ENCODE results near the gene HDAC4.

Gene HDAC4

GRCh38 chr2:239192456-239192855 is 208.4 kb downstream of the HDAC4 start:
- H3K27ac ChIP-seq (ENCODE audit: insufficient read depth, low read depth, low read length, poor library complexity, severe bottlenecking) = no peak overlapping the region
- no peaks in the 10 kb centered on the region for H3K27me3 ChIP-seq (ENCODE audit: control insufficient read depth, insufficient read depth, low read length, poor library complexity, severe bottlenecking)
- H3K4me1 ChIP-seq (ENCODE audit: control insufficient read depth, insufficient read depth, low read length) = peaks cover 11% of the 10 kb centered on the region
- no peaks in the 10 kb centered on the region for H3K9me3 ChIP-seq (ENCODE audit: control insufficient read depth, low read length)
- H3K36me3 ChIP-seq (ENCODE audit: control insufficient read depth, insufficient read depth, low read length) = peaks cover 16% of the 10 kb centered on the region
- H3K4me3 ChIP-seq (ENCODE audit: insufficient read depth, low read depth, low read length) = no peak overlapping the region
- 82 to 84% methylated on average over 17 of the region's 17 CpGs for WGBS, 2 experiments

GRCh38 chr2:239190921-239191885 is 209.6 kb downstream of the HDAC4 start:
- H3K9me3 ChIP-seq (ENCODE audit: control insufficient read depth, low read length) = no peaks in the 10 kb centered on the region
- H3K4me3 ChIP-seq (ENCODE audit: insufficient read depth, low read depth, low read length) = no peak overlapping the region
- peaks cover 16% of the 10 kb centered on the region for H3K36me3 ChIP-seq (ENCODE audit: control insufficient read depth, insufficient read depth, low read length)
- H3K4me1 ChIP-seq (ENCODE audit: control insufficient read depth, insufficient read depth, low read length) = peaks cover 11% of the 10 kb centered on the region
- WGBS, 2 experiments = 94 to 96% methylated on average over 15 of the region's 15 CpGs
- no peaks in the 10 kb centered on the region for H3K27me3 ChIP-seq (ENCODE audit: control insufficient read depth, insufficient read depth, low read length, poor library complexity, severe bottlenecking)
- no peak overlapping the region for H3K27ac ChIP-seq (ENCODE audit: insufficient read depth, low read depth, low read length, poor library complexity, severe bottlenecking)

- 94 to 95% methylated on average over 22 of the region's 22 CpGs for WGBS, 2 experiments
- H3K4me3 ChIP-seq (ENCODE audit: insufficient read depth, low read depth, low read length) = no peak overlapping the region
- H3K27ac ChIP-seq (ENCODE audit: insufficient read depth, low read depth, low read length, poor library complexity, severe bottlenecking) = no peak overlapping the region
- H3K4me1 ChIP-seq (ENCODE audit: control insufficient read depth, insufficient read depth, low read length) = peaks cover 11% of the 10 kb centered on the region
- H3K36me3 ChIP-seq (ENCODE audit: control insufficient read depth, insufficient read depth, low read length) = peaks cover 16% of the 10 kb centered on the region
- H3K27me3 ChIP-seq (ENCODE audit: control insufficient read depth, insufficient read depth, low read length, poor library complexity, severe bottlenecking) = no peaks in the 10 kb centered on the region
- no peaks in the 10 kb centered on the region for H3K9me3 ChIP-seq (ENCODE audit: control insufficient read depth, low read length)
Measured at GRCh38 chr2:239190361-239190760, 210.5 kb downstream of the HDAC4 start.

GRCh38 chr2:239189711-239190131 is 211.1 kb downstream of the HDAC4 start:
- Histone ChIP-seq H3K27me3 (ENCODE audit: control insufficient read depth, insufficient read depth, low read length, poor library complexity, severe bottlenecking) (no peaks in the 10 kb centered on the region), H3K9me3 (ENCODE audit: control insufficient read depth, low read length) (no peaks in the 10 kb centered on the region), H3K4me1 (ENCODE audit: control insufficient read depth, insufficient read depth, low read length) (peaks cover 11% of the 10 kb centered on the region), H3K4me3 (ENCODE audit: insufficient read depth, low read depth, low read length) (no peak overlapping the region), H3K27ac (ENCODE audit: insufficient read depth, low read depth, low read length, poor library complexity, severe bottlenecking) (no peak overlapping the region), H3K36me3 (ENCODE audit: control insufficient read depth, insufficient read depth, low read length) (peaks cover 16% of the 10 kb centered on the region)
- 95 to 97% methylated on average over 23 of the region's 23 CpGs for WGBS, 2 experiments

GRCh38 chr2:239188536-239188935 is 212.3 kb downstream of the HDAC4 start:
- Histone ChIP-seq H3K36me3 (ENCODE audit: control insufficient read depth, insufficient read depth, low read length) (peaks cover 16% of the 10 kb centered on the region), H3K4me1 (ENCODE audit: control insufficient read depth, insufficient read depth, low read length) (peaks cover 3% of the 10 kb centered on the region), H3K27me3 (ENCODE audit: control insufficient read depth, insufficient read depth, low read length, poor library complexity, severe bottlenecking) (no peaks in the 10 kb centered on the region), H3K4me3 (ENCODE audit: insufficient read depth, low read depth, low read length) (no peak overlapping the region), H3K27ac (ENCODE audit: insufficient read depth, low read depth, low read length, poor library complexity, severe bottlenecking) (no peak overlapping the region), H3K9me3 (ENCODE audit: control insufficient read depth, low read length) (no peaks in the 10 kb centered on the region)
- WGBS, 2 experiments = 96 to 98% methylated on average over 12 of the region's 12 CpGs

GRCh38 chr2:239187464-239188253 is 213.2 kb downstream of the HDAC4 start:
- Histone ChIP-seq H3K9me3 (ENCODE audit: control insufficient read depth, low read length) (no peaks in the 10 kb centered on the region), H3K4me1 (ENCODE audit: control insufficient read depth, insufficient read depth, low read length) (peaks cover 2% of the 10 kb centered on the region), H3K36me3 (ENCODE audit: control insufficient read depth, insufficient read depth, low read length) (peaks cover 16% of the 10 kb centered on the region), H3K27ac (ENCODE audit: insufficient read depth, low read depth, low read length, poor library complexity, severe bottlenecking) (no peak overlapping the region), H3K4me3 (ENCODE audit: insufficient read depth, low read depth, low read length) (no peak overlapping the region), H3K27me3 (ENCODE audit: control insufficient read depth, insufficient read depth, low read length, poor library complexity, severe bottlenecking) (no peaks in the 10 kb centered on the region)
- 93 to 96% methylated on average over 15 of the region's 15 CpGs for WGBS, 2 experiments

- no peaks in the 10 kb centered on the region for H3K27me3 ChIP-seq (ENCODE audit: control insufficient read depth, insufficient read depth, low read length, poor library complexity, severe bottlenecking)
- no peaks in the 10 kb centered on the region for H3K9me3 ChIP-seq (ENCODE audit: control insufficient read depth, low read length)
- peaks cover 16% of the 10 kb centered on the region for H3K36me3 ChIP-seq (ENCODE audit: control insufficient read depth, insufficient read depth, low read length)
- H3K4me1 ChIP-seq (ENCODE audit: control insufficient read depth, insufficient read depth, low read length) = peaks cover 10% of the 10 kb centered on the region
- H3K4me3 ChIP-seq (ENCODE audit: insufficient read depth, low read depth, low read length) = no peak overlapping the region
- no peak overlapping the region for H3K27ac ChIP-seq (ENCODE audit: insufficient read depth, low read depth, low read length, poor library complexity, severe bottlenecking)
- 95 to 97% methylated on average over 20 of the region's 20 CpGs for WGBS, 2 experiments
Measured at GRCh38 chr2:239186516-239187357, 214.1 kb downstream of the HDAC4 start.

- 93 to 95% methylated on average over 14 of the region's 14 CpGs for WGBS, 2 experiments
- no peaks in the 10 kb centered on the region for H3K9me3 ChIP-seq (ENCODE audit: control insufficient read depth, low read length)
- no peaks in the 10 kb centered on the region for H3K27me3 ChIP-seq (ENCODE audit: control insufficient read depth, insufficient read depth, low read length, poor library complexity, severe bottlenecking)
- peaks cover 10% of the 10 kb centered on the region for H3K4me1 ChIP-seq (ENCODE audit: control insufficient read depth, insufficient read depth, low read length)
- H3K4me3 ChIP-seq (ENCODE audit: insufficient read depth, low read depth, low read length) = no peak overlapping the region
- peaks cover 16% of the 10 kb centered on the region for H3K36me3 ChIP-seq (ENCODE audit: control insufficient read depth, insufficient read depth, low read length)
- H3K27ac ChIP-seq (ENCODE audit: insufficient read depth, low read depth, low read length, poor library complexity, severe bottlenecking) = no peak overlapping the region
Measured at GRCh38 chr2:239184968-239185903, 215.6 kb downstream of the HDAC4 start.

- Histone ChIP-seq H3K36me3 (ENCODE audit: control insufficient read depth, insufficient read depth, low read length) (peaks cover 9% of the 10 kb centered on the region), H3K9me3 (ENCODE audit: control insufficient read depth, low read length) (no peaks in the 10 kb centered on the region), H3K27me3 (ENCODE audit: control insufficient read depth, insufficient read depth, low read length, poor library complexity, severe bottlenecking) (no peaks in the 10 kb centered on the region), H3K4me3 (ENCODE audit: insufficient read depth, low read depth, low read length) (no peak overlapping the region), H3K4me1 (ENCODE audit: control insufficient read depth, insufficient read depth, low read length) (peaks cover 10% of the 10 kb centered on the region), H3K27ac (ENCODE audit: insufficient read depth, low read depth, low read length, poor library complexity, severe bottlenecking) (no peak overlapping the region)
- WGBS, 2 experiments = 95 to 98% methylated on average over 2 of the region's 2 CpGs
Measured at GRCh38 chr2:239184179-239184578, 216.6 kb downstream of the HDAC4 start.
